OCI-LY1 (cell line): ENCODE data around the gene CREB3L4.

Experiments
- H2AFZ ChIP-seq: fragments of 200-600 bp; sonication (generic), shearing (Covaris generic); 2 replicates; pipeline ENCODE4 v1.6.0; 2014; ENCODE audit warnings: antibody characterized with exemption, mild to moderate bottlenecking, low read length
- H3F3A ChIP-seq: fragments of 200-600 bp; sonication (generic), shearing (Covaris generic); 2 replicates; pipeline ENCODE4 v1.6.0; 2014; ENCODE audit warnings: mild to moderate bottlenecking, antibody characterized with exemption, low read length, moderate library complexity; ENCODE audit not compliant: insufficient read depth
- H3K27ac ChIP-seq: fragments of 200-600 bp; sonication (generic); 2 replicates; pipeline ENCODE4 v1.5.1; 2014; ENCODE audit warnings: low read length, mixed run types, mild to moderate bottlenecking, low read depth; ENCODE audit not compliant: poor library complexity, severe bottlenecking
- H3K27me3 ChIP-seq: fragments of 200-600 bp; sonication (generic); 2 replicates; pipeline ENCODE4 v1.6.0; 2014; ENCODE audit warnings: antibody characterized with exemption, mild to moderate bottlenecking, low read length, moderate library complexity; ENCODE audit not compliant: insufficient read depth
- H3K36me3 ChIP-seq: fragments of 200-600 bp; sonication (generic); 2 replicates; pipeline ENCODE4 v1.6.1; 2014; ENCODE audit warnings: mild to moderate bottlenecking, antibody characterized with exemption, low read length, moderate library complexity, mixed read lengths; ENCODE audit not compliant: insufficient read depth
- H3K4me1 ChIP-seq: fragments of 200-600 bp; sonication (generic); 2 replicates; pipeline ENCODE4 v1.5.1; 2014; ENCODE audit warnings: mild to moderate bottlenecking, low read length, moderate library complexity; ENCODE audit not compliant: insufficient read depth, severe bottlenecking
- H3K4me2 ChIP-seq: fragments of 200-600 bp; sonication (generic), shearing (Covaris generic); 2 replicates; pipeline ENCODE4 v1.6.1; 2014; ENCODE audit warnings: low read length
- H3K4me3 ChIP-seq: fragments of 200-600 bp; sonication (generic); 2 replicates; pipeline ENCODE4 v1.5.1; 2014; ENCODE audit warnings: low read length, low read depth, mild to moderate bottlenecking, mixed read lengths; ENCODE audit not compliant: poor library complexity, severe bottlenecking
- H3K79me2 ChIP-seq: fragments of 200-600 bp; shearing (Covaris generic); 2 replicates; pipeline ENCODE4 v1.6.1; 2016; ENCODE audit warnings: mixed run types, low read length, mixed read lengths; ENCODE audit not compliant: insufficient read depth
- H3K9ac ChIP-seq: fragments of 200-600 bp; sonication (generic), shearing (Covaris generic); 2 replicates; pipeline ENCODE4 v1.6.1; 2014; ENCODE audit warnings: mild to moderate bottlenecking, low read length, mixed read lengths
- H3K9me2 ChIP-seq: fragments of 200-600 bp; sonication (generic), shearing (Covaris generic); 2 replicates; pipeline ENCODE4 v1.6.1; 2014; ENCODE audit warnings: low read depth, mild to moderate bottlenecking, low read length, mixed read lengths
- H3K9me3 ChIP-seq: fragments of 200-600 bp; shearing (Covaris generic); 2 replicates; pipeline ENCODE4 v1.6.1; 2014; ENCODE audit warnings: low read length, mixed read lengths
- H4K20me1 ChIP-seq: fragments of 200-600 bp; sonication (generic), shearing (Covaris generic); 2 replicates; pipeline ENCODE4 v1.6.0; 2016; ENCODE audit warnings: mild to moderate bottlenecking, low read length; ENCODE audit not compliant: insufficient read depth
- EZH2 ChIP-seq: fragments of 200-600 bp; sonication (generic), shearing (Covaris generic); IDR thresholded peaks from 2 replicates; pipeline ENCODE4 v1.8.0; 2017; ENCODE audit warnings: borderline replicate concordance, mixed run types, mild to moderate bottlenecking, antibody characterized with exemption, low read length, moderate library complexity, mixed read lengths
- TF ChIP-seq, protein P1 (sequence below): fragments of 200-600 bp; sonication (generic), shearing (Covaris generic); IDR thresholded peaks from 2 replicates; pipeline ENCODE4 v1.5.1; 2017; ENCODE audit warnings: mild to moderate bottlenecking, antibody characterized with exemption, low read length, moderate library complexity, mixed read lengths

Gene CREB3L4

DNA sequence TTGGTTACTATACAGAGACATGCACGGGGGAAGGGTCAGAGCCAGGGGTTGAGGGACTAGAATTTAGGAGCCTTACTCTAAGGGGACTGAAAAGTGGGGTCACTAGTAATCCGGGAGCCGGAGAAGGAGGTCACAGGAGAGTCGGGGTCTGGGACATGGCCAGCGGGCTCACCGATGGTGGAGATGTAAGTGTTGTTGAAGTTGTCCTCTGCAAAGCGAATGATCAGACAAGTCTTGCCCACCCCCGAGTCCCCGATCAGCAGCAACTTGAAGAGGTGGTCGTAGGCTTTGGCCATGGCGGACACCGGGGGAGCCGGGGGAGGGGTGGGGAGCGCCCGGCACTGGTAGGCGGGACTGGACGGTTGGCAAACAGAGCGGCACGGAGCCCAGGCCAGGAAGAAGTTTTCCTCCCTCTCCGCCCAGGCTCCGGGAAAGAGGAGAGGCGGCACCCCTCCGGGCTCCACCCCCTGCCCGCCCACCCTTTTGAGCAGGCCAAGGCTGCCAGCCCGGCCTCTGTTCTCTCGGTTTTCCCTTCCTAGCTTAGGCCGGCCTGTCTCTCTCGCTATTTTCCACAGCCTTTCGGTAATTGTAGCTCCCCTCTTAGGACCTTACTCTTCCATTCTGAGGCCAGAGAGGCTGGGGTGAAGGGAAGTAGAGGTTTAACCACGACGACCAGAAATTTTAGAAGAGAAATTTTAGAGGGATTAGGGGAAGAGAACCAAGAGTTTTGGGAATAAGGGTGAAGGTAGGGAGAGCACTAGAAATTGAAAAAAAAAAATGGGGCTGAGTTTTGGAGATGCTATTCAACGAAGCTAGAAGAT is 18.4 kb downstream of the CREB3L4 start, which contains the start of gene RAB13:
RAB13 (minus strand) TSS at position 399 of the 821 bp plus-strand sequence; CDS start at position 296, 103 bp downstream.
- Histone ChIP-seq H3K9me3 (no peaks in the 10 kb centered on the region), H3K27ac (peak within 1 kb of the TSS; percentile 59), H4K20me1 (no peaks in the 10 kb centered on the region), H3K27me3 (no peaks in the 10 kb centered on the region), H3K9ac (peak within 1 kb of the TSS; percentile 30; the same call in 1 of the 2 replicates), H2AFZ (no peak within 1 kb of the TSS; the same call in 1 of the 2 replicates), H3K4me2 (peak within 1 kb of the TSS; percentile 45), H3K4me1 (peaks cover 20% of the 10 kb centered on the region), H3K36me3 (peaks cover 5% of the 10 kb centered on the region), H3K9me2 (no peaks in the 10 kb centered on the region), H3K79me2 (peaks cover 1% of the 10 kb centered on the region; the same call in 1 of the 2 replicates), H3F3A (no peaks in the 10 kb centered on the region), H3K4me3 (peak within 1 kb of the TSS; percentile 27)
- TF ChIP-seq, protein P1, sequence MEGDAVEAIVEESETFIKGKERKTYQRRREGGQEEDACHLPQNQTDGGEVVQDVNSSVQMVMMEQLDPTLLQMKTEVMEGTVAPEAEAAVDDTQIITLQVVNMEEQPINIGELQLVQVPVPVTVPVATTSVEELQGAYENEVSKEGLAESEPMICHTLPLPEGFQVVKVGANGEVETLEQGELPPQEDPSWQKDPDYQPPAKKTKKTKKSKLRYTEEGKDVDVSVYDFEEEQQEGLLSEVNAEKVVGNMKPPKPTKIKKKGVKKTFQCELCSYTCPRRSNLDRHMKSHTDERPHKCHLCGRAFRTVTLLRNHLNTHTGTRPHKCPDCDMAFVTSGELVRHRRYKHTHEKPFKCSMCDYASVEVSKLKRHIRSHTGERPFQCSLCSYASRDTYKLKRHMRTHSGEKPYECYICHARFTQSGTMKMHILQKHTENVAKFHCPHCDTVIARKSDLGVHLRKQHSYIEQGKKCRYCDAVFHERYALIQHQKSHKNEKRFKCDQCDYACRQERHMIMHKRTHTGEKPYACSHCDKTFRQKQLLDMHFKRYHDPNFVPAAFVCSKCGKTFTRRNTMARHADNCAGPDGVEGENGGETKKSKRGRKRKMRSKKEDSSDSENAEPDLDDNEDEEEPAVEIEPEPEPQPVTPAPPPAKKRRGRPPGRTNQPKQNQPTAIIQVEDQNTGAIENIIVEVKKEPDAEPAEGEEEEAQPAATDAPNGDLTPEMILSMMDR: no peak
- TF ChIP-seq EZH2: no peak

DNA sequence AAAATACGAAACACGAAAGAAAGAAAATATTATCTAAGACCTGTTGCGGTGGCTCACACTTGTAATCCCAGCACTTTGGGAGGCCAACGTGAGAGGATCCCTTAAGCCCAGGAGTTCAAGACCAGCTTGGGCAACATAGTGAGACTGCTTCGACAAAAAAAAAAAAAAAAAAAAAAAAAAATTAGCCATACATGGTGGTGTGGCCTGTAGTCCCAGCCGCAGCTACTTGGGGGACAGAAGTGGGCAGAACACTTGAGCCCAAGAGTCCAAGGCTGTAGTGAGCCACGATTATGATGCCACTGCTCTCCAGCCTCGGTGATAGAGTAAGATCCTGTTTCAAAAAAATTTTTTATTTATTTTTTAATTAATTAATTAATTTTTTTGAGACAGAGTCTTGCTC is 19.9 kb downstream of the CREB3L4 start:
- Histone ChIP-seq H3K4me2 (no peak overlapping the region), H3K27ac (peak overlapping the region; percentile 59), H3K4me3 (no peak overlapping the region), H3K9ac (no peak overlapping the region), H3K36me3 (peaks cover 20% of the 10 kb centered on the region), H2AFZ (no peak overlapping the region), H3F3A (no peaks in the 10 kb centered on the region), H3K27me3 (no peaks in the 10 kb centered on the region), H3K4me1 (peaks cover 35% of the 10 kb centered on the region), H3K9me3 (no peaks in the 10 kb centered on the region), H4K20me1 (no peaks in the 10 kb centered on the region), H3K9me2 (no peaks in the 10 kb centered on the region), H3K79me2 (peaks cover 8% of the 10 kb centered on the region; the same call in 1 of the 2 replicates)
- TF ChIP-seq, protein P1: no peak
- TF ChIP-seq EZH2: no peak

DNA sequence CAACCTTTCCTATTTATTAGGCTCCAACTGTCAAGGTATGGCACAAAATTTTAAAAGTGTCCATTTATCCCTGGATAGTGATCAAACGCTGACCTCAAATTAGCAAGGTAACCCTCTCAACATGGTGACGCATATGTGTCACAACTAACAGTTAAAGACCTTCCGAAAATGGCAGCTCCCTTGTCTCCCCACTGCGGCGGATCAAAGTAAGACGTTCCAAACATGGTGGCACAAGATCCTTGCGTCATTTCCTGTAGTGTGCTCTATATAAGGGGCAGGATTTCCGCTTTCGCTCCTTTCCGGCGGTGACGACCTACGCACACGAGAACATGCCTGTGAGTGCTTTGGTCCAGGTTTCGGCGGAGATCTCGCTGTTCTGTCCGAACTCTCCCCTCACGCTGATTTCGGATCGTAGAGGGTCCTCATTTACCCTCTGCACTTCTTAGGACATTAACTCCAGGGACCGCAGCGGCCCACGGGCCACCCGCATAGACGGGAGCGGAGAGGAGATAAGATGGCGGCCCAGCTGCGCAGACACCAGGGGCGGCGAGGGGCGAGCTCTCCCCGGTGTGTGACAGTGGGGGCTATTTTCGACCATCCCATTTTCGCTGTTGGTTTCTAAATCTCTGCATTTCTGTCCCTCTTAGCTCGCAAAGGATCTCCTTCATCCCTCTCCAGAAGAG is 22.9 kb downstream of the CREB3L4 start, which contains the start of gene RPS27:
RPS27 (plus strand) TSS at position 295 of the 683 bp plus-strand sequence; CDS start at position 330, 35 bp downstream.
- H4K20me1 ChIP-seq: no peaks in the 10 kb centered on the region
- H3K27ac ChIP-seq: peak within 1 kb of the TSS; percentile 70
- H2AFZ ChIP-seq: 0 out of 2 replicates have a peak within 1 kb of the TSS, but pooled peaks have one; percentile 84
- no peaks in the 10 kb centered on the region for H3K27me3 ChIP-seq
- peaks cover 49% of the 10 kb centered on the region for H3K36me3 ChIP-seq
- no peaks in the 10 kb centered on the region for H3K9me3 ChIP-seq
- H3K4me3 ChIP-seq: peak within 1 kb of the TSS; percentile 87
- no peaks in the 10 kb centered on the region for H3K9me2 ChIP-seq
- H3K4me1 ChIP-seq: peaks cover 40% of the 10 kb centered on the region
- peaks cover 9% of the 10 kb centered on the region for H3F3A ChIP-seq
- TF ChIP-seq, protein P1: no peak
- no peak for TF ChIP-seq EZH2
- H3K79me2 ChIP-seq: peaks cover 8% of the 10 kb centered on the region; the same call in 1 of the 2 replicates
- H3K4me2 ChIP-seq: peak within 1 kb of the TSS; percentile 85
- peak within 1 kb of the TSS; percentile 89 for H3K9ac ChIP-seq
